ENCODE measurements around the gene CCDC146. TPM values are rescaled to one million over a fixed set of nuclear protein-coding genes. Genes with fewer than 3 reads are reported as not detected.

Gene CCDC146
- total RNA-seq, 1 experiment from 2014 or later = 0.72 TPM

DNA sequence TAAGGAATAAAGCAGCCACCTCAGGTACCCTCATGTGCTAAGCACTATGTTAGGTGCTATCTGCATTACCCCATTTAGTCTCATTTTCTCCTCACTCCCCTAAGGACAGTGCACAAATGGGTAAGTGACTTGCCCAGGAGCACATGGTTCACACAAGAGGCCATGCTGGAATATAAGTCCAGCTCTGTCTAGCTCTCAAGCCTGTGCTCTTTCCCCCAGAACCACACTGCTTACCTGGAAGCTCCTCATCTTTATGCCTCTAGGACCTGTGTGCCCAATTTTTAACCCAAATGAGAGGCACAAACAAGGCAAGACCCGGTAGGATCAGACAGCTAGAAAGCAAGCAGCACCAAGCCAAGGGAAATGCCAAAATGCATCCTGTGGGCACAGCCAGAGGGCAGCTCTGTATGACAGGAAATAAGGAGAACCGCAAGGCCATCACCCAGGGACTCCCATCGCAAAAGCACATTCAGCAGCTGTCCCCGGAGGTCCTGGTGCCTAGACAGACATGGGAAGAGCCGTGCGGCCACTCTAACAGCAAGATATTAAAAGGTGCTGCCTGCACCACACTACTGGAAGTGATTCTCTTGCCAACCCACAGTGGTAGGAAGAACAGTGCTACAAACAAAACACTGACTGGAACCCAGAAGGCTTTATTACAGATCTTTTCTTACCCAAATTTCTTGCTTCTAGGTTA, 205.7 kb downstream of the CCDC146 start:
- Histone ChIP-seq H2BK15ac (ENCODE audit: low read depth, low read length) (no peak overlapping the region), H3K27ac (ENCODE audit: insufficient read length, low read depth, low read length) (no peak overlapping the region), H3K27me3 (ENCODE audit: insufficient read depth, low read length) (no peaks in the 10 kb centered on the region), H2AK5ac (ENCODE audit: insufficient read length, low read length) (no peak overlapping the region), H3T11ph (ENCODE audit: low read length) (no peak overlapping the region), H3K4ac (ENCODE audit: low read depth, low read length) (no peak overlapping the region), H3K18ac (ENCODE audit: insufficient read length, low read depth, low read length) (no peak overlapping the region), H4K20me1 (ENCODE audit: control insufficient read depth, insufficient read depth, insufficient read length) (no peaks in the 10 kb centered on the region), H3K9ac (ENCODE audit: extremely low read depth, insufficient read length, low read length) (no peak overlapping the region), H2BK120ac (ENCODE audit: low read depth, low read length, poor library complexity, severe bottlenecking) (no peak overlapping the region), H3K14ac (ENCODE audit: insufficient read depth, low read length) (no peak overlapping the region), H3K23ac (ENCODE audit: insufficient read length, low read depth, low read length) (no peak overlapping the region), H3K79me2 (ENCODE audit: insufficient read depth, low read length) (no peaks in the 10 kb centered on the region), H2BK5ac (ENCODE audit: insufficient read length, low read length) (no peak overlapping the region), H2AFZ (ENCODE audit: low read length) (no peak overlapping the region), H3K79me1 (ENCODE audit: insufficient read depth, low read depth, low read length, poor library complexity, severe bottlenecking) (no peaks in the 10 kb centered on the region), H4K91ac (ENCODE audit: insufficient read length, low read depth, low read length) (no peak overlapping the region), H2BK12ac (ENCODE audit: insufficient read length, low read depth, low read length) (no peak overlapping the region), H3K56ac (ENCODE audit: insufficient read length, low read depth, low read length) (no peak overlapping the region), H3K4me2 (ENCODE audit: insufficient read depth, insufficient read length, low read length) (no peak overlapping the region), H3K9me3 (ENCODE audit: control insufficient read depth, low read depth, low read length) (no peaks in the 10 kb centered on the region), H4K8ac (replicated peaks; ENCODE audit: insufficient read length, low read depth, low read length) (no peak overlapping the region), H2BK20ac (ENCODE audit: low read depth, low read length, poor library complexity, severe bottlenecking) (no peak overlapping the region), H3K4me1 (ENCODE audit: insufficient read depth, low read length) (no peaks in the 10 kb centered on the region), H4K5ac (ENCODE audit: insufficient read length, low read depth, low read length) (no peak overlapping the region), H3K23me2 (ENCODE audit: insufficient read length, low read depth, low read length, poor library complexity, severe bottlenecking) (no peaks in the 10 kb centered on the region)
- no CpG with 5 or more reads among the region's 6 CpGs for WGBS (ENCODE audit: extremely low coverage, insufficient read length, low lambda C conversion rate)
- Mint-ChIP-seq H3K4me1 (peaks cover 19 to 21% of the 10 kb centered on the region in 2 experiments), H3K27ac (no peak overlapping the region), H3K9me3 (no peaks in the 10 kb centered on the region), H3K36me3 (ENCODE audit: insufficient read depth in 1 of 3, low read depth in 3 of 3) (no peaks in the 10 kb centered on the region), H3K27me3 (ENCODE audit: low read depth) (no peaks in the 10 kb centered on the region), H3K4me3 (no peak overlapping the region)
- DNase-seq = no peak
- TF ChIP-seq, protein P1, sequence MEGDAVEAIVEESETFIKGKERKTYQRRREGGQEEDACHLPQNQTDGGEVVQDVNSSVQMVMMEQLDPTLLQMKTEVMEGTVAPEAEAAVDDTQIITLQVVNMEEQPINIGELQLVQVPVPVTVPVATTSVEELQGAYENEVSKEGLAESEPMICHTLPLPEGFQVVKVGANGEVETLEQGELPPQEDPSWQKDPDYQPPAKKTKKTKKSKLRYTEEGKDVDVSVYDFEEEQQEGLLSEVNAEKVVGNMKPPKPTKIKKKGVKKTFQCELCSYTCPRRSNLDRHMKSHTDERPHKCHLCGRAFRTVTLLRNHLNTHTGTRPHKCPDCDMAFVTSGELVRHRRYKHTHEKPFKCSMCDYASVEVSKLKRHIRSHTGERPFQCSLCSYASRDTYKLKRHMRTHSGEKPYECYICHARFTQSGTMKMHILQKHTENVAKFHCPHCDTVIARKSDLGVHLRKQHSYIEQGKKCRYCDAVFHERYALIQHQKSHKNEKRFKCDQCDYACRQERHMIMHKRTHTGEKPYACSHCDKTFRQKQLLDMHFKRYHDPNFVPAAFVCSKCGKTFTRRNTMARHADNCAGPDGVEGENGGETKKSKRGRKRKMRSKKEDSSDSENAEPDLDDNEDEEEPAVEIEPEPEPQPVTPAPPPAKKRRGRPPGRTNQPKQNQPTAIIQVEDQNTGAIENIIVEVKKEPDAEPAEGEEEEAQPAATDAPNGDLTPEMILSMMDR (conservative IDR thresholded peaks at IDR 0.05) = no peak

Data from H9 (cell line).